ENCODE measurements around the gene ADAMTS2.

ADAMTS2 gene

DNA sequence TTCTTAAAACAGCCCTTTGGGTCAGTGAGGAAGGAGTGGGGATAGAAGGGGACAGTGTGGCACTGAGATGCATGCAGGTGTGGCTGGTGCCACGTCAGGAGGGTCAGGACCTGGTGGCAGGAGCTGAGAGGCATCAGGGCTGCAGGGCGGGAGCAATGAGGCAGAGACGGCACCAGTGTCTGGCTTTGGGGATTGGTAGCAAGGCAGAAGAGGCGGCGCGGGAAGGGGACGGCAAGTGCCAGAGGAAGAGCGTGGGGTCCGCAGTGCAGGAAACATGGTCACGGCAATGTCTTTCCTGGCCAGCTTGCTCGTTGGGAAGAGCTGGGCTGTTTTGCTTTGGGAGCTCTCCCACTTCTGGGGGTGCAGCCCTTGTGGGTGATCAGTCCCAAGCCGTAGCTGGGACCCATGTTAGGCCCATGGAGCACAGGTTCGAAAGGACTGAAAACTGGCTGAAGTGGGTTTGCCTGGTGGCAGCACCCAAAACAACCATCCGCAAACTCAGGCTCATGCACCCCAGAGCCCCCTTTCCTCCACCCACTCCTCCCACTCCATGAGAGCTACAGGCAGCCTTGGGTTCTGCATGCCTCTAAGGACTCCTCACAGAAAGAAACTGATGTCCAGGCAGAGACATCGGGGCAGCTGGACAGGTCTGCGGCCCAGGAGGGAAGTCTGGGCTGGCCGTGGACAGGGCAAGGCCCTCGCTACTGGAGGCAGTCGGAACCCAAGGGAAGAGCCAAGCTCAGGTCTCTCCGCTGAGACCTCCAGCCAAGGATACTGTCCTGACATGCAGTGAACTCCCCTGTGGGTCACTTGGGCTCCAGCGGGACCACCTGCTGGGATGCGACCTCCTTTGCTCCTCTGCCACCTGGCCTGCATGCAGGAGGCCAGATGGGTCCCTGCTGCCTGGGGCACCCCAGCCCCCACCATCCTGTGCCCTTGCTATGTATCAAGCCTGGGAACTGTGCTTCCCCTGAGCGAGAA lies 180.6 kb downstream of the ADAMTS2 start:
- Histone ChIP-seq H3K27me3 (ENCODE audit: control insufficient read depth in 2 of 2, insufficient read depth in 2 of 2, low read length in 2 of 2) (no peaks in the 10 kb centered on the region), H3K4me3 (ENCODE audit: low read length in 2 of 2) (no peak overlapping the region), H3K9me3 (ENCODE audit: control insufficient read depth in 2 of 2, low read length in 2 of 2) (no peaks in the 10 kb centered on the region), H3K4me1 (ENCODE audit: control insufficient read depth in 2 of 2, insufficient read depth in 2 of 2, low read length in 2 of 2) (peaks cover 2 to 5% of the 10 kb centered on the region in 2 donors), H3K27ac (ENCODE audit: low read depth in 2 of 2, low read length in 2 of 2) (no peak overlapping the region), H3K9ac (ENCODE audit: low read depth in 1 of 2, low read length in 2 of 2) (no peak overlapping the region), H3K36me3 (ENCODE audit: control insufficient read depth in 2 of 2, insufficient read depth in 2 of 2, low read length in 2 of 2) (no peaks in the 10 kb centered on the region)

DNA sequence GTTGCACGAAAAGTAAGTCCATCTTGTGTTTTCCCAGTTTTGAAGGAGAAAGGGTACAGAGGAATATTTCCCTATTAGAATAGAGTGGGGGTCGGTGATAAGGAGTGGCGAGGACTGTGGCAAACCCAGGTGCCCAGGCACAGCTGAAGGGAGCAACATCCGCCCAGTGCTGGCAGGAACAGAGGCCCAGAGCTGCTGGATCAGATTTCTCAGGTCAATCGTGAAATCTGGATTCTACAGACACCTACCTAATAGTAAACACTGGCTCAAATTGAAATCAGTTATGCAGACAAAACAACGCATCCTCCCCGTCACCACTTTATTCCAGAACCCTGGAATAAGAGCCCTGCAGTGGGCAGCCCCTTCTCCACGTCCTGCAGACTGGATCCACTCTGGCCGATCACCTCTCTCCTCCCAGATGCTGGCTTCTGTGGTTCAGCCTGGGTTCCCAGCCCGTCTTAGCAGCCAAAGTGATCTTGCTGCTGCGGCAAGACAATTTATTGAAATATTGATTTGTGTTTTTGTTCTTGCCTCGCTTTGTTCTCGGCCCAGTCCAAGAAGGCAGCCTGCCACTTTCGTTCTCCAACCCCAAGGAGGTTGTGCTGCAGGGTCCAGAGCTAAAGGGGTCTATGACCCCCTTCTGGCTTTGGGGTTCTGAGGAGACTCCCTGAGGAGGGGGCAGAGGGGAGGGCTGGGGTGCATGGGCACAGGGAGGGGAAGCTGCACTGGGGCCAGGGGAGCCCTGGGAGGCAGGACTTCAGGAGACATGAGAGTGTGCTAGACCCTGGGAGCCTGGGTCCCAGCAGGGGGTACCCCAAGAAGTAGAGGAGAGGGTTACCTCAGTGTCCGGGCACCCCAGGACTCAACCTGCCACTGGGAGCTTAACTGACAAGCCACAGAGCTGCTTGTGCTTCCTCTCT lies 181.8 kb downstream of the ADAMTS2 start:
- Histone ChIP-seq H3K9me3 (ENCODE audit: control insufficient read depth in 2 of 2, low read length in 2 of 2) (no peaks in the 10 kb centered on the region), H3K4me3 (ENCODE audit: low read length in 2 of 2) (no peak overlapping the region), H3K36me3 (ENCODE audit: control insufficient read depth in 2 of 2, insufficient read depth in 2 of 2, low read length in 2 of 2) (no peaks in the 10 kb centered on the region), H3K27ac (ENCODE audit: low read depth in 2 of 2, low read length in 2 of 2) (no peak overlapping the region), H3K9ac (ENCODE audit: low read depth in 1 of 2, low read length in 2 of 2) (no peak overlapping the region), H3K4me1 (ENCODE audit: control insufficient read depth in 2 of 2, insufficient read depth in 2 of 2, low read length in 2 of 2) (peaks cover 2 to 5% of the 10 kb centered on the region in 2 donors), H3K27me3 (ENCODE audit: control insufficient read depth in 2 of 2, insufficient read depth in 2 of 2, low read length in 2 of 2) (no peaks in the 10 kb centered on the region)

DNA sequence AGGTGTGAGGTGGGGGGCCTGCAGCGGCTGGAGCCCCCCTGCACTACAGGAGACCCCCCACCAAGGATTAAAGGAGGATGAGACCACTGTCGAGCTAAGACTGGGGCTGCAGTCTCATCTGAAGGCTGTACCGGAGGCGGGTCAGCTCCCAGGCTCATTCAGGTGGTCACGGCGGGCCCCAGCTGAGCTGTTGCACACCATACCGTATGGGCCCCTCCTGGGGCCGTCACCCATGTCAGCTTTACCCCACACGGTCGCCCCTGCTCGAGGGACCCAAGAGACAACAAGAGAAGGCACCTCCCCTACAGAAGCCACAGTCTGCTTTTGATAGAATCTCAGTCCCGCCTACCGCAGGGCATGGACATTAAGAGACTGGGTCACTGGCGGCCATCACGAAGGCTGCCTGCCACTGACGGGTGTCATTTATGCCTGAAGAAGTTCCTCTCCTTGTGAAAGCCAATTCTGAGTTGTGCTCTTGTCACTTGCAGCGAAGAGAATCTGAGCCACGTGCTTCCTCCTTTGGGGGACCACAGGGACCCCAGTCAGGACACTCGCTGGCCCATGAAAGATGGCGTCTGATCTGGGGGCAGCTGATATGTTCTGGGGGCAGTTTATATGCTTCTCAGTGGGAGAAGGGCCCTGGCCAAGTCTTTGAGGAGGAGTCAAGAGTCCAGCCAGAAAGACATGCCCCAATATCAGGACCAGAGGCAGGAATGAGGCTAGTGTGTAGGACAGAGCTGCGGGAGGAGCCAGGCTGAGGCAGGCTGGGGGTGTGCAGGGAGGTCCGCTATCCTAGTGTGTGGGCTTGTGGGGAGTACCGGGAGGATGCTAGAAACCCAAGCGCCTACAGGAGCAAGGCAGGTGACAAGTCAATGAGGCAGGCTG lies 182.7 kb downstream of the ADAMTS2 start:
- H3K9me3 ChIP-seq (ENCODE audit: control insufficient read depth in 2 of 2, low read length in 2 of 2): no peaks in the 10 kb centered on the region
- no peaks in the 10 kb centered on the region for H3K27me3 ChIP-seq (ENCODE audit: control insufficient read depth in 2 of 2, insufficient read depth in 2 of 2, low read length in 2 of 2)
- no peak overlapping the region for H3K9ac ChIP-seq (ENCODE audit: low read depth in 1 of 2, low read length in 2 of 2)
- H3K4me1 ChIP-seq (ENCODE audit: control insufficient read depth in 2 of 2, insufficient read depth in 2 of 2, low read length in 2 of 2): peaks cover 2 to 4% of the 10 kb centered on the region in 2 donors
- H3K4me3 ChIP-seq (ENCODE audit: low read length in 2 of 2): no peak overlapping the region
- no peak overlapping the region for H3K27ac ChIP-seq (ENCODE audit: low read depth in 2 of 2, low read length in 2 of 2)
- H3K36me3 ChIP-seq (ENCODE audit: control insufficient read depth in 2 of 2, insufficient read depth in 2 of 2, low read length in 2 of 2): no peaks in the 10 kb centered on the region

DNA sequence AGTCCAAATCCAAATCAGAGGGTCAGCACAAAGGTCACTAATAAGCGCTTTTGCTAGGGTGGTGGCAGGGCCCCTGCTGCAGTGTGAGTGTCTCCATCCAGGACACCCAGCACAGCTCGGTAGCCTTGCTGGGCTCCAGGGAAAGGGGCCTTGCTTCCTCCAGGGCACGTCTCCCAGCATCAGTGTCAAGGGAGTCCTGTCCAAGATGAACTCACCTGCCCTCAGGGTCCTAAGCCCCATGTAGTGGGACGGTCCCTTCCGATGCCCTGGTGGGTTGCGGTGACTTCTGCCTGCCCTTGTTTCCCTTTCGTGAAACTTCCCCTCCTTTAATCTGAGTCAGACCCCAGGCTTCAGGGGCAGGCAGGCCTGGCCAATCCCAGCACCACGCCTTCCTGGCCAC lies 183.4 kb downstream of the ADAMTS2 start:
- H3K27ac ChIP-seq (ENCODE audit: low read depth in 2 of 2, low read length in 2 of 2): no peak overlapping the region
- H3K36me3 ChIP-seq (ENCODE audit: control insufficient read depth in 2 of 2, insufficient read depth in 2 of 2, low read length in 2 of 2): no peaks in the 10 kb centered on the region
- H3K4me1 ChIP-seq (ENCODE audit: control insufficient read depth in 2 of 2, insufficient read depth in 2 of 2, low read length in 2 of 2): peaks cover 0 to under 1% of the 10 kb centered on the region in 2 donors
- H3K9ac ChIP-seq (ENCODE audit: low read depth in 1 of 2, low read length in 2 of 2): no peak overlapping the region
- H3K9me3 ChIP-seq (ENCODE audit: control insufficient read depth in 2 of 2, low read length in 2 of 2): no peaks in the 10 kb centered on the region
- no peak overlapping the region for H3K4me3 ChIP-seq (ENCODE audit: low read length in 2 of 2)
- no peaks in the 10 kb centered on the region for H3K27me3 ChIP-seq (ENCODE audit: control insufficient read depth in 2 of 2, insufficient read depth in 2 of 2, low read length in 2 of 2)

DNA sequence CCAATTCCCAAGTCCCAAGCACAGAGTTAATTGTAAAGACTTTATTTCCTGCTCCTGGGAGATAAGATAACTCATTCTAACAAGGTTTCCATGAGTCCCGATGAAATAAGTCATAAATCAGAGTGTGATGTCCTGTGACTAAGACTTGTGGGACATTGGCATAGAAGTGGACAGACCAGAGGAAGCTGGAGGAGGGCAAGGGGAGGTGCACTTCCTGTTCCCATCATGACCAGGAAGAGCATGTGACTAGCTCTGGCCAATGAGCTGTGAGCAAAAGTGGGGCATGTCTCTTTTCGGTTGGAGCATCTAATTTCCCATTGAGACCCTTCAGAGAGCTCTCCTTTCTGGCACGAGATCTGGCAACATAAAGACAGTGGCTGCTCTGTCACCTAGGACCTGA lies 184.7 kb downstream of the ADAMTS2 start:
- Histone ChIP-seq H3K27me3 (ENCODE audit: control insufficient read depth in 2 of 2, insufficient read depth in 2 of 2, low read length in 2 of 2) (no peaks in the 10 kb centered on the region), H3K9me3 (ENCODE audit: control insufficient read depth in 2 of 2, low read length in 2 of 2) (no peaks in the 10 kb centered on the region), H3K9ac (ENCODE audit: low read depth in 1 of 2, low read length in 2 of 2) (no peak overlapping the region), H3K36me3 (ENCODE audit: control insufficient read depth in 2 of 2, insufficient read depth in 2 of 2, low read length in 2 of 2) (no peaks in the 10 kb centered on the region), H3K4me1 (ENCODE audit: control insufficient read depth in 2 of 2, insufficient read depth in 2 of 2, low read length in 2 of 2) (no peaks in the 10 kb centered on the region), H3K27ac (ENCODE audit: low read depth in 2 of 2, low read length in 2 of 2) (no peak overlapping the region), H3K4me3 (ENCODE audit: low read length in 2 of 2) (no peak overlapping the region)

DNA sequence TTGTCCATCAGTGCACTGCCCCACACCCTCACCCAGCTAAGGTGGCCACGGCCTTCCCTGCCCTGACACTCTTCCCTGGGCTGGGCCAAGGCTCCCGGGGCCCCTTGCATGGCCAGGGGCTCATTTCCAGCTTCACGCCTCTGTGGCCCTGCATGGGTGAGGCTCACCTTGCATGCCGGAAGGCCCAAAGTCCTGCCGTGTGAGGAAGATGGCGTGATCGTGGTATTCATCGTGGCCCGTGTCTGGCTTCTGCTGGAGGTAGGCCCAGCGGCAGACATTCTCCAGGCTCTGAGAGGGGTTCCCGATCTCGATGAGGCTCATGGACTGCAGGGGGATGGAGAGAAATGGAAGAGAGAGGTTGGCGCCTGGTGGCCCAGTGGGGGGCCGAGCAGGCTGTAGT lies 186.7 kb downstream of the ADAMTS2 start:
- no peak overlapping the region for H3K4me3 ChIP-seq (ENCODE audit: low read length in 2 of 2)
- no peaks in the 10 kb centered on the region for H3K36me3 ChIP-seq (ENCODE audit: control insufficient read depth in 2 of 2, insufficient read depth in 2 of 2, low read length in 2 of 2)
- no peak overlapping the region for H3K27ac ChIP-seq (ENCODE audit: low read depth in 2 of 2, low read length in 2 of 2)
- no peaks in the 10 kb centered on the region for H3K9me3 ChIP-seq (ENCODE audit: control insufficient read depth in 2 of 2, low read length in 2 of 2)
- no peaks in the 10 kb centered on the region for H3K4me1 ChIP-seq (ENCODE audit: control insufficient read depth in 2 of 2, insufficient read depth in 2 of 2, low read length in 2 of 2)
- H3K9ac ChIP-seq (ENCODE audit: low read depth in 1 of 2, low read length in 2 of 2): no peak overlapping the region
- H3K27me3 ChIP-seq (ENCODE audit: control insufficient read depth in 2 of 2, insufficient read depth in 2 of 2, low read length in 2 of 2): no peaks in the 10 kb centered on the region

DNA sequence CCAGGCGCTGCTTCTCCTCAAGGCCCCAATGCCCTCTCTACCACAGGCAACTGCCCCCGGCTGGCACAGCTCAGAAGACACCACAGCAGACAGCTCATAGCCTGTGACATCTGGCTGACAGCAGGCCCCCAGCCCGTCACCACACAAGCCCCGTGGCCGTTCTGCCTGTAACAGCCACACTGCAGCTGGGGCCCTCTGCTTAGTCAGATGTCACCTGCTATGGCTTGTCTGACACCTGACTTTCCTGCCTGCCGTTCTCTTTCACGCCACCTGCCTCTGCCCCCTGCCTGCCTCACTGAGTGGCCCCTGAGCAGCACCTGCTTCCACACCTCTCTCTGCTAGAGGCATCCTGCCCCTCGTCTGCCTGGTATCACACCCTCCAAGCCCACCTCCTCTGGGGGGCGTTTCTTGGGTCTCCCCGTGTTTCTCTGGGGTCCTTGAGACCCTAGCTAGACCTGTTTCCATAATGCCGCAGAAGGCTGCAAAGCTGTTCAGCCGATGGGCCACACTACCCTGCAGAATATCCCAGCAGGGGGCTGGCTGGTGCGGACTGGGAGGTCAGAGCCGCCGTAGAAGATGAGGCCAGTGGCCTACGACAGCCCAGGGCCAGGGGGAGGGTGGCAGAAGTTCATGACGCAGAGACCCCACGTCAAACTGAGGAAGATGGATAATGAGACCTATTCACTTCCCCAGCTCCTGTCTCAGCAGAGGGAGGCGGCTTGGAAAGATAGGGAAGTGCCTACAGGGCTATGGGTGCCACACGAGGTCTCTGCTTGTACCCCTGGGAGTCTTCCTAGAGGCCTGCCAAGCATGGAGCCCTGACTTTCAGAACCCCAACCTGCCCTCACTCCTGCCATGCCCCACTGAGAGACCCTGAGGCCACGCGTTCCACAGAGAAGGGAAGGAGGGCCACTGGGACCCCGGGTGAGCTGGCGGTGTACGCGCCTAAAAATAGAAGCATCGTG lies 190.0 kb downstream of the ADAMTS2 start:
- no peak overlapping the region for H3K9ac ChIP-seq (ENCODE audit: low read depth in 1 of 2, low read length in 2 of 2)
- H3K36me3 ChIP-seq (ENCODE audit: control insufficient read depth in 2 of 2, insufficient read depth in 2 of 2, low read length in 2 of 2): no peaks in the 10 kb centered on the region
- no peak overlapping the region for H3K27ac ChIP-seq (ENCODE audit: low read depth in 2 of 2, low read length in 2 of 2)
- H3K9me3 ChIP-seq (ENCODE audit: control insufficient read depth in 2 of 2, low read length in 2 of 2): no peaks in the 10 kb centered on the region
- no peaks in the 10 kb centered on the region for H3K27me3 ChIP-seq (ENCODE audit: control insufficient read depth in 2 of 2, insufficient read depth in 2 of 2, low read length in 2 of 2)
- H3K4me3 ChIP-seq (ENCODE audit: low read length in 2 of 2): no peak overlapping the region
- no peaks in the 10 kb centered on the region for H3K4me1 ChIP-seq (ENCODE audit: control insufficient read depth in 2 of 2, insufficient read depth in 2 of 2, low read length in 2 of 2)

DNA sequence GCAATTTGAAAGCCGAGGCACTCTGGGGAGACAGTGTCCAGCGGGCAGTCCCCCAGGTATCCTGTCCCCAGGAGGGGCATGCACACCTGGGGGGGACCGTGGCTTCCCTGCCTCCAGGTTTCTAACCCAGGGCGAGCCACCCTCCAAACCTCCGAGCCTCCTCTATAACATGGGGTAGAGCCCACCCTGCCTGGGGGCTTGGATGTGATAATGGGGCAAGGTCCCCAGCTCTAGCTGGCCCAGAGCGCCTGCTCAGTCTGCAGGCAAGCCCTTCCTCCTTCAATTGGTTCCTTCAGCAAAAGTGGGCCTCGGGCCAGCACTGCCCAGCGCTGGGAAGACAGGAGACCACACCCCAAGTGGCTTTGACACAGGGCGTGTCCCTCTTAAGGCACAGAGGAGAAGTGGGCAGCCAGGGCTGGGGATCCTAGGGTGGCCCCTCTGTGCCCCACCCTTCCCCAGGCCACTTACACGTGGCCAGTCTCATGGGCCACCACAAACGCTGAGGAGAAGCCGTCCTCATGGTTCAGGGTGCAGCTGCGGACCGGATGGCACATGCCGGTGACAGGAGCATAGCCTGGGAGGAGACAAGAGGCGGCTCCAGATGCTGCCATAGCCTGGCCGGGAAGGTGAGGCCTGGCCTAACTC lies 190.8 kb downstream of the ADAMTS2 start:
- Histone ChIP-seq H3K27me3 (ENCODE audit: control insufficient read depth in 2 of 2, insufficient read depth in 2 of 2, low read length in 2 of 2) (no peaks in the 10 kb centered on the region), H3K27ac (ENCODE audit: low read depth in 2 of 2, low read length in 2 of 2) (no peak overlapping the region), H3K4me3 (ENCODE audit: low read length in 2 of 2) (no peak overlapping the region), H3K9me3 (ENCODE audit: control insufficient read depth in 2 of 2, low read length in 2 of 2) (no peaks in the 10 kb centered on the region), H3K9ac (ENCODE audit: low read depth in 1 of 2, low read length in 2 of 2) (no peak overlapping the region), H3K4me1 (ENCODE audit: control insufficient read depth in 2 of 2, insufficient read depth in 2 of 2, low read length in 2 of 2) (no peaks in the 10 kb centered on the region), H3K36me3 (ENCODE audit: control insufficient read depth in 2 of 2, insufficient read depth in 2 of 2, low read length in 2 of 2) (no peaks in the 10 kb centered on the region)
